Tibial nerve (tissue), 4 donors: ENCODE data around the gene NWD2.

Source experiments
- CTCF ChIP-seq, 5 experiments: fragments of 200-600 bp in 3 of 5; fragments of 450-650 bp in 2 of 5; sonication (generic) in 3 of 5; IDR thresholded peaks; one replicate each; pipeline ENCODE4 v1.5.1; 2016 to 2019; ENCODE audit warnings: antibody characterized with exemption in 5 of 5, mild to moderate bottlenecking in 3 of 5, moderate library complexity in 2 of 5
- EP300 ChIP-seq, 2 donors: sonication (generic); formaldehyde crosslinking; IDR thresholded peaks; one replicate each; pipeline ENCODE4 v1.6.1; 2017; ENCODE audit warnings: antibody characterized with exemption in 2 of 2, mild to moderate bottlenecking in 1 of 2
- POLR2A ChIP-seq, 2 donors: fragments of 450-650 bp; IDR thresholded peaks; one replicate each; pipeline ENCODE4 v1.6.1; 2017; ENCODE audit warnings: antibody characterized with exemption in 2 of 2, mild to moderate bottlenecking in 2 of 2, moderate library complexity in 2 of 2

DNA sequence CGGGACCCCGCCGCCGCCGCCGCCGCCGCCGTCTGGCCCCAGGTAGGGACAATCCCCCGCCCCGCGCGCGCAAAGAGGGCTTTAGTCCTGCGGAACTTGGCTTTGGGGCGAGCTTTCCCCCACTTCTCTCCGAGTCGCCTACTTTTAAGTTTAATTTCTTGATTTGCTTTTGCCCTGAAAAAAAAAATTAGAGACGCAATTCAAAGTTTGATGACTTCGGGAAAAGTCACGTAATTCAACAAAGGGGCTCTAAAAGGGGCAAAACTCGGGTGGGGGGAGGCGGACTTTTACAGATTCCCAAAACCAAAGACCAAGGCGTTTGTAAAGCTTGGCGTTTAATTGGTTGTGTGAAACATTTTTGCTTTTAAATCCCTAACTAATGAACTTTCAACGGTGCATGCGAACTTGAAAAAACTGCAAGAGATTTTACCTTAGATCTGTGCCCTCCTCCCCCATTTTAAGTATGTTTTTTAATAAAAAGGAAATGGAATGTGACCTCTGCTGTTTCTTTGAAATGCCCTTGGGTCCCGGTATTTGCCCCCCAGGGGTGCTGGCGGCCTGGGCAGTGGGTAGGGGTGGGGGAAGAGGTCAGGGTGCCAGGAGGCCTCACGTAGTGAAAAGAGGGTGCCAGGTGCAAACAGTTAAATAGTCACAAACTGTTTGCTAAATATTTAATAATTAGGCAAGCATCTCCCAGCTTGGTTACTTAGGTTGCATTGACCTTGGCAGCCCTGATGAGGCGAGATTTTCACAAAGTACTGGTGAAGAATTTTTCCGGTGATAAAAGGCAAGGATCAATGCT, 209.7 kb downstream of the NWD2 start:
- TF ChIP-seq CTCF (IDR thresholded peaks at IDR 0.05) (no peak), POLR2A (IDR thresholded peaks at IDR 0.05) (no peak), EP300 (IDR thresholded peaks at IDR 0.05) (no peak)
